Thymus (tissue), 11 donors: ENCODE data around the gene LINC01488. TPM values are rescaled to one million over a fixed set of nuclear protein-coding genes. Genes with fewer than 3 reads are reported as not detected.
A peak's percentile ranks its signal among the peaks of the same experiment; 100 is the strongest.

ENCODE experiments used
- DNase-seq, 9 donors: peaks; one replicate each; pipeline ENCODE4 v3.0.0-alpha.2; 2013; ENCODE audit warnings: low spot score in 9 of 9, low read depth in 6 of 9, missing footprints in 1 of 9
- H3K27ac ChIP-seq, 2 donors: one replicate each; pipeline ENCODE4 v1.5.1; 2013; ENCODE audit warnings: control low read depth in 1 of 2, low read depth in 1 of 2, low read length in 1 of 2, mild to moderate bottlenecking in 1 of 2, moderate library complexity in 1 of 2
- H3K27me3 ChIP-seq, 2 donors: one replicate each; pipeline ENCODE4 v1.5.1; 2013; ENCODE audit warnings: low read length in 1 of 2; ENCODE audit not compliant: control insufficient read depth in 2 of 2, insufficient read depth in 1 of 2
- H3K36me3 ChIP-seq, 2 donors: one replicate each; pipeline ENCODE4 v1.5.1; 2013; ENCODE audit warnings: low read length in 1 of 2, mild to moderate bottlenecking in 1 of 2, moderate library complexity in 1 of 2; ENCODE audit not compliant: control insufficient read depth in 2 of 2, insufficient read depth in 2 of 2
- H3K4me1 ChIP-seq, 2 donors: one replicate each; pipeline ENCODE4 v1.5.1; 2013; ENCODE audit warnings: low read length in 2 of 2; ENCODE audit not compliant: control insufficient read depth in 2 of 2, insufficient read depth in 2 of 2
- H3K4me3 ChIP-seq, 2 donors: one replicate each; pipeline ENCODE4 v1.5.1; 2013; ENCODE audit warnings: low read length in 2 of 2, control low read depth in 1 of 2, mild to moderate bottlenecking in 1 of 2
- H3K9me3 ChIP-seq, 2 donors: one replicate each; pipeline ENCODE4 v1.5.1; 2013; ENCODE audit warnings: low read length in 1 of 2, mild to moderate bottlenecking in 1 of 2; ENCODE audit not compliant: control insufficient read depth in 2 of 2, insufficient read depth in 1 of 2
- WGBS: extraction: QIAGEN DNeasy Blood & Tissue Kit; methylation state at CpG from one replicate; pipeline ENCODE4 v1.1.7; 2013; 5-methylcytosine and 5-hydroxymethylcytosine counted together
- polyA plus RNA-seq: library from polyadenylated mRNA; stranded (reverse); fragments of 200-250 nt; gene quantifications from one replicate; pipeline ENCODE4 v1.2.3, GENCODE V29; 2013
- total RNA-seq: library from RNA; stranded (reverse); fragments of 120-200 nt; gene quantifications from one replicate; pipeline ENCODE4 v1.2.4, GENCODE V29; 2013
- donor health status: healthy.

The LINC01488 gene
- total and polyA plus RNA-seq, 2 donors = 0.07 TPM; not detected in 1

DNA sequence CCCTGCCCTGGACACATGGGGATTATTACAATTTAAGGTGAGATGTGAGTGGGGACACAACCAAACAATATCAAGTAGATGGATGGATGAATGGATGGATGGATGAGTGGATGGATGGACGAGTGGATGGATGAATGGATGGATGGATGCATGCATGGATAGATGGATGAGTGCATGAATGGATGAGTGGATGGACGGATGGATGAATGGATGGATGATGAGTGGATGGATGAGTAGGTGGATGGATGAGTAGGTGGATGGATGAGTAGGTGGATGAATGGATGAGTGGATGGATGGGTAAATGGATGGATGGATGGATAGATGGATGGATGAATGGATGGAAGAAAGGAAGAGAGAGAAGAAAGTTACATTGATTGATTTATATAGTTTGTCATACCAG, 859 bp downstream of the LINC01488 start:
- Histone ChIP-seq H3K4me1 (peaks cover 0 to 13% of the 10 kb centered on the region in 2 donors), H3K9me3 (peaks cover 0 to 2% of the 10 kb centered on the region in 2 donors), H3K4me3 (no peak overlapping the region), H3K27me3 (no peaks in the 10 kb centered on the region), H3K36me3 (no peaks in the 10 kb centered on the region), H3K27ac (no peak overlapping the region)
- WGBS = 59% methylated on average over 2 of the region's 2 CpGs
- DNase-seq = no peak

- Histone ChIP-seq H3K27me3 (no peaks in the 10 kb centered on the region), H3K4me1 (peaks cover 0 to 13% of the 10 kb centered on the region in 2 donors), H3K4me3 (no peak overlapping the region), H3K36me3 (no peaks in the 10 kb centered on the region), H3K27ac (no peak overlapping the region), H3K9me3 (peaks cover 0 to 2% of the 10 kb centered on the region in 2 donors)
- DNase-seq = no peak
- 94% methylated on average over 3 of the region's 3 CpGs for WGBS
These were observed 1.7 kb downstream of the LINC01488 start for GRCh38 chr11:69483170-69483569.

GRCh38 chr11:69483691-69484426, 2.4 kb downstream of the LINC01488 start:
- Histone ChIP-seq H3K9me3 (peaks cover 0 to 2% of the 10 kb centered on the region in 2 donors), H3K27ac (no peak overlapping the region), H3K4me3 (no peak overlapping the region), H3K4me1 (peaks cover 0 to 13% of the 10 kb centered on the region in 2 donors), H3K36me3 (no peaks in the 10 kb centered on the region), H3K27me3 (no peaks in the 10 kb centered on the region)
- peak in 2 of 9 donors; percentile 10 to 30 for DNase-seq
- WGBS = 89% methylated on average over 25 of the region's 25 CpGs

GRCh38 chr11:69484427-69485259, 3.2 kb downstream of the LINC01488 start:
- H3K4me3 ChIP-seq = no peak overlapping the region
- H3K27ac ChIP-seq = no peak overlapping the region
- H3K27me3 ChIP-seq = no peaks in the 10 kb centered on the region
- H3K36me3 ChIP-seq = no peaks in the 10 kb centered on the region
- H3K9me3 ChIP-seq = no peaks in the 10 kb centered on the region
- 96% methylated on average over 13 of the region's 13 CpGs for WGBS
- DNase-seq = no peak
- H3K4me1 ChIP-seq = peaks cover 0 to 13% of the 10 kb centered on the region in 2 donors

DNA sequence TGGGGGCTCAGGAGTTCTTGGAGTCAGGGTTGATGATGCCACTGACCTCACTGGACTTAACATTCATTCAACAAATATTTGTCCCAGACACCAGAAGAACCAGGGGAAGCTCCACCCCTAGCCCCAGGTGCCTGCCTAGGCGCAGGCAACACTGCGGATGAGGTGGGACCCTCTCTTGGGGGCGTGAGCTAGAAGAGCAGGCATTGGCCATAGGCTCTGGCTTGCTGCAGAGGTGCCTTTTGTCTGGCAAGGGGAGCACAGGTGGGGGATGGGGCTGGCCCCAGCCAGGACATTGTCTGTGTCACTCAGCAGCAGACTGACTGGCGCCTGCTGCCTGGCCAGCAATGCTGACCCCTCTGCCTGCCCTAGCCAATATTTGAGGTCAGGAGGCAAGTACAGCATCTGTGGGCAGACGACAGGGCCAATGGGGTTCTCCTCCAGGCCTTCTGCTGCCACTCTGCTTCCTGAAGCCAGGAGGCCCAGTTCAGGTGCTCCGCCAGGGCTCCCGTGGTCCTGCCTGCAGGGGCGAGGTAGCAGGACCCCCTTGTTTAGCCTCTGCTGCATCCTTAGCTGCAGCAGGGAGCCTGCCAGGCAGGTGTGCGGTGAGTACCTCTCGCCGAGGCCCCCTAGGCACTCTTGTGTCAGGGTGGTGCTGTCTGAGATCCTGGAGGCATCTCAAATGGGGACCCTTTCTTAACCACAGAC, 4.0 kb downstream of the LINC01488 start:
- WGBS = 91% methylated on average over 11 of the region's 11 CpGs
- DNase-seq = no peak
- Histone ChIP-seq H3K9me3 (no peaks in the 10 kb centered on the region), H3K27me3 (no peaks in the 10 kb centered on the region), H3K4me3 (no peak overlapping the region), H3K4me1 (peaks cover 0 to 13% of the 10 kb centered on the region in 2 donors), H3K36me3 (no peaks in the 10 kb centered on the region), H3K27ac (no peak overlapping the region)

- no peak for DNase-seq
- H3K4me1 ChIP-seq = peaks cover 0 to 13% of the 10 kb centered on the region in 2 donors
- no peaks in the 10 kb centered on the region for H3K27me3 ChIP-seq
- WGBS = 93% methylated on average over 17 of the region's 17 CpGs
- no peak overlapping the region for H3K27ac ChIP-seq
- H3K9me3 ChIP-seq = no peaks in the 10 kb centered on the region
- H3K4me3 ChIP-seq = no peak overlapping the region
- H3K36me3 ChIP-seq = no peaks in the 10 kb centered on the region
These were observed 4.8 kb downstream of the LINC01488 start for GRCh38 chr11:69486056-69486772.

DNA sequence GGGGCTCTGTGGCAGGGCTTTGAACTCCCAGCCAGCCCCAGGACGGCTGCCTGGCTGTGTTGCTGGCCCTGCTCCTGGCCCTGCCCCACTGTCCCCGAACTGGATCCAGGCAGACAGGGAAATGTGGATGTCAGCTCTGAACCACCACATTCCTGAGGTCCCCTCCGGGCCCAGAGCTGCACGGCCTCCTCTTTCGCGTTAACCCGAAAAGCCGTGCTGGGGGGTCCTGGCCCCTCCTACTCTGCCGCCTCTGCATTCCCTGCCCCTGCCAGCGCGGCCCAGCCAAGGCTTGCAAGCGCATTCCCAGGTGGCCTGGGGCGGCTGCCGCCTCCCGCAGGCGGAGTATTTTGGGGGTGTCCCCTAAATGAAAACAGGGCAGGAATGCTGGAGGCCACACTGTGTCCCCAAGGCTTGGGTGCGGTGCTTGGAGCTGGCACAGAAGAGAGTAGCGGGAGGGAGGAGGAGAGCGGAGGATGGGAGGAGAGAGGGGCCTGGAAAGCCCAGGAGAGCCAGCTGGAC, 5.4 kb downstream of the LINC01488 start:
- Histone ChIP-seq H3K4me1 (peaks cover 0 to 13% of the 10 kb centered on the region in 2 donors), H3K27ac (no peak overlapping the region), H3K27me3 (no peaks in the 10 kb centered on the region), H3K36me3 (no peaks in the 10 kb centered on the region), H3K4me3 (no peak overlapping the region), H3K9me3 (no peaks in the 10 kb centered on the region)
- DNase-seq = no peak
- WGBS = 92% methylated on average over 19 of the region's 19 CpGs

- peaks cover 0 to 13% of the 10 kb centered on the region in 2 donors for H3K4me1 ChIP-seq
- no peak overlapping the region for H3K4me3 ChIP-seq
- WGBS = 98% methylated on average over 10 of the region's 10 CpGs
- H3K36me3 ChIP-seq = no peaks in the 10 kb centered on the region
- no peaks in the 10 kb centered on the region for H3K27me3 ChIP-seq
- no peak for DNase-seq
- H3K9me3 ChIP-seq = no peaks in the 10 kb centered on the region
- H3K27ac ChIP-seq = no peak overlapping the region
These were observed 5.9 kb downstream of the LINC01488 start for GRCh38 chr11:69487391-69487790.
